Measurements from ENCODE around the gene NDST1. TPM values are rescaled to one million over a fixed set of nuclear protein-coding genes. Genes with fewer than 3 reads are reported as not detected.
A peak's percentile ranks its signal among the peaks of the same experiment; 100 is the strongest.

Gene NDST1
- total RNA-seq, 2 donors from 2014 or later, result 0.87 to 4.5 TPM

DNA sequence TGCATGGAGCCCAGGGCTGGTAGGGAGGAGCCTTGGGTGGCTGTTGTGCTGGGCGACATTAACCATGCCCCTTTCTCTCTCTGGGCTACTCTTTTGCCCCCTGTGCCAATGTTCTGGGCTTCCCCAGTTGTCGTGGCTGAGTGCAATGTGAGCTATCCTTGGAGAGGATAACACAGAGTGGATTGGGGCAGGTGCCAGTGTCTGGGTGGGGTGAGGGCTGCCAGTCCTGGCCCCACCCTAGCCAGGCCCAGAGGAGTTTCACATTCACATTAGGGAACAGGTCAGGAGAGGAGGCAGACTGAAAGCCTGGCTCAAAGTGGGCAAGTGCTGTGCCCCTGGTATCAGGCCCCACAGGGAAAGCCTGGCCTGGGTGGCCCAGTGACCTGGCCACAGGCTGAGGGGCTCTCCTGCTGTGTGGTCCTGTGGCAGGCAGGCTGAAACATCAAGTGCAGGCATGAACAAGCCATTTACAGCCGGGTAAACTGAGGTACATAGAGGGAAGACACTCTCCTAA lies 7.5 kb upstream of the NDST1 start:
- Mint-ChIP-seq H3K9me3 (no peaks in the 10 kb centered on the region), H3K27ac (no peak overlapping the region), H3K36me3 (no peaks in the 10 kb centered on the region)
- DNase-seq (ENCODE audit: low spot score in 2 of 2) (no peak), ATAC-seq (no peak)

DNA sequence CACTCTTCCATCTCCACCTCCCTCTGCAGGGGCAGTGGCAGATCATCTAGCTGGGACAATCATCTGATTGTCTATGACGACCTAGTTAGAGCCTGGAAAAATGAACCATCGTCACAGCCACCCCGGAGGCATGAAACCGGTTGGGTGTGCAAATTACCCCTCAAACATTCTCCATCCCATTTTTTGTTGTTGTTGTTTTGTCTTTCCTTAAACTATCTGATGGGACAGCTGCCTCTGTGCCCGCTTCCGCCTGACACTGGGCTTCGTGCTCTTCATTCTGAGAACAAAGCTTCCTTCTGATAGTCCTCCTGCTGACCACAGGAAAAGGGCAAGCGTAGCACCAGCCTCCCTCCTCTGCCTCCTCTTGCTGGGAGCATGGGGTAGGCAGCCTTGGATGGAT lies 7.0 kb upstream of the NDST1 start:
- DNase-seq (ENCODE audit: low spot score in 2 of 2), result no peak
- ATAC-seq, result no peak
- Mint-ChIP-seq H3K36me3 (no peaks in the 10 kb centered on the region), H3K9me3 (no peaks in the 10 kb centered on the region), H3K27ac (no peak overlapping the region)

DNA sequence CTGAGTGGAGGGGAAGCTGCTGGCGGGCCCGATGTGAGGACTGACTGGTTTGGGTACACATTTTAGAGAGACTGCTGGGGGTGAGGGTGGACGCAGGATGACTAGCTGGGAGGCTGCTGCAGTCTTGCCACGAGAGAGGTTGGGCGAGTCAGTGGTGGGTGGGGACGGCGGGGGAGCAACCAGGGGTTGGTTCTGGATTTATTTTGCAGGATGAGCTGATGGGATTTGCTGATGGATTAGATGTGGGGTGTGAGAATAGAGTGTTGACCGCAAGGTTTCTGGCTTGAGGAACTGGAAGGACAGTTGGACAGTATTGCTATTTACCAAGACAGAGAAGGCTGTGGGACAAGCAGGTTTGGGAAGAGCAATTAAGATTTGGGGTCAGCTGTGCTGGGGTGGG lies 5.8 kb upstream of the NDST1 start:
- ATAC-seq (no peak), DNase-seq (ENCODE audit: low spot score in 2 of 2) (no peak)
- Mint-ChIP-seq H3K36me3 (no peaks in the 10 kb centered on the region), H3K9me3 (no peaks in the 10 kb centered on the region), H3K27ac (peak overlapping the region in 1 of 2 donors; percentile 52)

DNA sequence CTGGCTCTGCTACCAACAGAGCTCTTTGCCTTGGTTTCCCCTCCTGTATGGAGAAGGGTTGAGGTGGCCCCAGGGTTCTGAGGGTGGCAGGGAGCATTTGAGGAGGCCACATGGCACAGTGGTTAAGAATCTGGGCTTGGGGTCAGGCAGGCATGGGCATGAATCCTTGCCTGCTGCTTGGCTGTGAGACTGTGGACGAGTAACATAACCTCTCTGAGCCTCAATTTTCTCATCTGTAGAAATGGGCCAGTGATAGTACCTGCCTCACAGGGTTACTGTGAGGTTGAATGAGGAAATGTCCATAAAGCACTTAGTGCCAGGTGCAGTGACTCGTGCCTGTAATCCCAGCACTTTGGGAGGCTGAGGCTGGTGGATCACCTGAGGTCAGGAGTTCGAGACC lies 5.1 kb upstream of the NDST1 start:
- H3K9me3 Mint-ChIP-seq, result no peaks in the 10 kb centered on the region
- DNase-seq (ENCODE audit: low spot score in 2 of 2), result no peak
- no peaks in the 10 kb centered on the region for H3K36me3 Mint-ChIP-seq
- ATAC-seq, result no peak
- H3K27ac Mint-ChIP-seq, result no peak overlapping the region

DNA sequence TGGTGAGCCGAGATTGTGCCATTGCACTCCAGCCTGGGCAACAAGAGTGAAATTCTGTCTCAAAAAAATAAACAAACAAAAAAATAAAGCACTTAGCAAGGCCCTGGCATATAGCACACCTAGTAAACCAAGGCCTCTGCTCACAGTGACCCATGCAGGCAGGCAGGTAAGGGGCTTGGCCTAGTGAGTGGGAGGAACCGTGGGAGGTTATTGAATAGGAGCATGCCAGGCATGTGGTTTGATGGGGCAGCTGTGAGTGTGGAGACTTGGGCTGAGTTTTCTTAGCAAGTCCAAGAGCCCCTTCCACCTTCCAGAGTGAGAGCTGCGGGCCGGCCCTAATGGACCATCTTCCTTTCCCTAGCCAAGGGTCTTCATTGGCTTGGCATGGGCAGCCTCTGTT lies 4.5 kb upstream of the NDST1 start:
- Mint-ChIP-seq H3K36me3 (no peaks in the 10 kb centered on the region), H3K27ac (no peak overlapping the region), H3K9me3 (no peaks in the 10 kb centered on the region)
- no peak for DNase-seq (ENCODE audit: low spot score in 2 of 2)
- no peak for ATAC-seq

DNA sequence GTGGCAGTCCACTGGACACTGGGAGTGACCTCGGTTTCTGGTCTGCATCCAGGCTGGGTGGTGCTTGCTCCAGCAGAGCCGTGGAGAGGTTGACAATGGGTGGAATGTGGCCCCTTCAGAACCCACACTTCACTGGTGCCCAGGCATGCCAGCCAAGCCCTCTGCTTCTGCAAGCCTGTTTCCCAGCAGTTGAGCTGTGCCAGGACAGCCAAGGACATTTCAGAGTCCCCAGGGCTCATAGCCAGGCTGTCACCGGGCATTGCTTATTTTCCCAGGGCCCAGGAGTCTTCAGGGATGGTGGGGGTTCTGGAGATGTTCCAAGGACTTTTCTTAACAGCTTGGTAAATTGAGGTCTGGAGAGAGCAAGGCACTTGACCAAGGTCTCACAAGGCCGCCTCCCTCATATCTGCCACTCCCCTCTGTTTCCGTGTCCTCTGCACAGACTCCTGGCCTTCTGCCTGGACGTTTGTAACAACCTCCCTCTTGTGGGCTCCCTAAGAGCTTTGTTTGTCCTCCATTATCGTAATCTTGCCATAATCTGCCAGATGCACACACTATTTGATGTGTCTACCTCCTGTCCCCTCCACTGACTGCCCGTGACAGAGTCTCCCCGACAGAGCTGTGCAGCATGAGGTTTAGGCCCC lies 3.8 kb upstream of the NDST1 start:
- H3K27ac Mint-ChIP-seq, result no peak overlapping the region
- no peak for DNase-seq (ENCODE audit: low spot score in 2 of 2)
- no peaks in the 10 kb centered on the region for H3K36me3 Mint-ChIP-seq
- H3K9me3 Mint-ChIP-seq, result no peaks in the 10 kb centered on the region
- ATAC-seq, result no peak

DNA sequence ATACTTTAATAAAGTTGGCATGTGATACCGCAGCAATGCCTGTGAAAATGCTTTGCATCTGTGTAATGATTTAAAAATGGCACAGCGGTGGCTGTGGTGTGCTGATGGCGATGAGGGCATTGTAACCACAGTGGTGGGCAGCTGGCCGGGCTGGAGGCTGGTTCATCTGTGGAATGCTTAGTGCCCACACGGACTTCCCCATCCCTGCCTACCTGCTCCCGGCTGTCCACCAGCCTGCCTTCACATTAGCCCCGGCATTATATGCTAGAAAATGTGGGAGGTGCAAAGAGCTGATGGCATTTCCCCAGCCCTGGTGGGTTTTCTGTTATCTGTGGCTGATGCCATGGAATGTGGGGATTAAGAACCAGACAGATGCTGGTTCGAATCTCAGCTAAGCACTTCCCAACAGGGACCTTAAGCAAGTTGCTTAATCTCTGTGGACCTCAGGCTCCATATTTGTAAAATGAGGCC lies 2.9 kb upstream of the NDST1 start:
- no peak for DNase-seq (ENCODE audit: low spot score in 2 of 2)
- H3K36me3 Mint-ChIP-seq, result no peaks in the 10 kb centered on the region
- no peak for ATAC-seq
- no peak overlapping the region for H3K27ac Mint-ChIP-seq
- no peaks in the 10 kb centered on the region for H3K9me3 Mint-ChIP-seq

DNA sequence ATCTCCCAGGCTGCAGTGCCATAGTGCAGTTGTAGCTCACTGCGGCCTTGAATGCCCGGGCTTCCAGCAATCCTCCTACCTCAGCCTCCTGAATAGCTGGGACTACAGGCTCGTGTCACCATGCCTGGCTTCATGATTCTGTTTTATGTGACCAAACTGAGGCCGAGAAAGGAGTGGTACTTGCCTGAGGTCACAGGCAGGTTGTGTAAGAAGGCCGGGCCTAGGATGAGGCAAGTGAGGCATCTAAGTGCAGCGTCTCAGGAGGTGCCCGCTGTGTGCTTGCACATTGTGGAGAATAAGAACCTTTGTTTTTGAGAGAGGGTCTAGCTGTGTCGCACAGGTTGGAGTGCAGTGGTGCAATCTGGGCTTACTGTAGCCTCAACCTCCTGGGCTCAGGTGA lies 2.1 kb upstream of the NDST1 start:
- DNase-seq (ENCODE audit: low spot score in 2 of 2) (no peak), ATAC-seq (no peak)
- Mint-ChIP-seq H3K27ac (no peak overlapping the region), H3K36me3 (no peaks in the 10 kb centered on the region), H3K9me3 (no peaks in the 10 kb centered on the region)

DNA sequence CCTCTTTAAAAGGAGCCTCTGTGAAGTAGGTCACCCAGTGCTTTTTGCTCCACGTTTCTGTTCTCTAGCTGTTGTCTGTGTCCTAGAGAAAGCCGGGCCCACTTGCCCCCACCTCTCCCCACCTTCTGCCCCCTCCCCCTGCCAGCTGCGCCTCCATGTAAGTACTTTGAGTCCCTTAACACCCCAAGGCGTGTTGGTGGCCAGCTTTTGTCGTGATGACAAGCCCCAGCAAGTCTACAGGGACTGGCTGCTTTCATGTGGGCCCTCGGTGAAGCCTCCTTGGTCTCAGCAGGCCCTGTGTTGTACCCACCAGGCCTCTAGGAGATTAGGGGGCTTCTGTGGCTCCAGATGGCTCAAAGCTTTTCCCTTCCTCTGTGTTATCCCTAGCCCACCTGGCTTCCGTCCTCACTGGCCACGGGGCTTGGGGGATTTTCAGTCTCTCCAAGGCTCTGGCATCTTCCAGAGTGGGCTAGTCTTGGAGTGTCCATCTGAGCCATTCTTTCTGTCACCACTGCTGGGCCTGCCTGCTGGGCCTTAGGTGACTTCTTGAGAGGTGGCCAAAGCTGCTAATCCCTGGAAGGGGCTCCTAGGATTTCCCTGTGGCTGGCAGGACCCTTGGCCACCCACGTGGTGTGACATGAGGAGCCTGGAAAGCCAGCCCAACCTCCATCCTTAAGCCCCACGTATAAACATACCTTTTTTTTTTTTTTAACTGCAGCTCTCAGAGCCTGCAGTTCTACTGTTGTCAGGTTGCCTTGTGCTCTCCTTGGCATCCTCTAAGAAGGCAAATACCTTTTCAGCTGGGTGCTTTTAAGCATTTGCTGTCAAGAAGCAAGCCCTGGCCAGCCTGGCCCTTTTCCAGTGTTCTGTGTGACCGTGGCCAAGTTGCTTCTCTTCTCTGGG lies 1.1 kb upstream of the NDST1 start:
- Mint-ChIP-seq H3K9me3 (no peaks in the 10 kb centered on the region), H3K36me3 (no peaks in the 10 kb centered on the region), H3K27ac (peak overlapping the region in 1 of 2 donors; percentile 33)
- ATAC-seq, result no peak
- no peak for DNase-seq (ENCODE audit: low spot score in 2 of 2)

DNA sequence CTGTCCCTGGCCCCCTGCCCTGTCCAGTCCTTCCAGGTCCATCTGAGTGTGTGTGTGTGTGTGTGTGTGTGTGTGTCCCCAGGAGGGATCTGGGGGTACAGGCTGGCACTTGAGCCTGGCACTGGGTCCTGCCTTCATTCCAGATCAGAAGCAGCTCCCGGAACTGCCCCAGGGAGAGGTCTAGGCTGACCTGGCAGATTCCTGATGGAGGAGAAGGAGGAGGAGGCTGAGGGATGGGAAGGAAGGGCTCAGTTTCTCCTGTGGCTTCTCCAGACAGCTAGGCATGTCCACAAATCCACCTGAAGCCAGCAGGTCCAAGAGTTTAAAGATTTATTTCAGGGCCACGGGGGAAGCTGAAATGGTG lies 328 bp downstream of the NDST1 start:
- H3K36me3 Mint-ChIP-seq, result no peaks in the 10 kb centered on the region
- H3K27ac Mint-ChIP-seq, result no peak overlapping the region
- no peak for DNase-seq (ENCODE audit: low spot score in 2 of 2)
- no peak for ATAC-seq
- H3K9me3 Mint-ChIP-seq, result no peaks in the 10 kb centered on the region

DNA sequence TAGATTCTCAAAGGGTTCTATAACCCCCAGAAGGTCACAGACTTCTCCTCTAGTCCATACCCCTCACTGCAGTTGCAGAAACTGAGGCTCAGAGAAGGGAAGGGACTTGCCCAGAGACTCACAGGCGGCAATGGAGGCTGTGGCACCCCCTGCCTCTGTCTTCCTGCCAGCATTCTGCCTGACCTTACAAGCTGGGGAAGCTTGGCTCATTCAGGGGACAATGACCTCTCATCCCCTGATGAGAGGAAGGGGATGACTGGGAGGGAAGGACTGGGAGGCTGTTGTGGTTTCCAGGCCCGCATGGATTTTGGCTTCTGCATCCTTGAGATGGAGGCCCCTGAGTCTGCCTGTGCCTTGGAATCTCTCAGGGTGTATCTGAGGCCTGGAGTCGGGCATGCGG lies 897 bp downstream of the NDST1 start:
- no peaks in the 10 kb centered on the region for H3K9me3 Mint-ChIP-seq

DNA sequence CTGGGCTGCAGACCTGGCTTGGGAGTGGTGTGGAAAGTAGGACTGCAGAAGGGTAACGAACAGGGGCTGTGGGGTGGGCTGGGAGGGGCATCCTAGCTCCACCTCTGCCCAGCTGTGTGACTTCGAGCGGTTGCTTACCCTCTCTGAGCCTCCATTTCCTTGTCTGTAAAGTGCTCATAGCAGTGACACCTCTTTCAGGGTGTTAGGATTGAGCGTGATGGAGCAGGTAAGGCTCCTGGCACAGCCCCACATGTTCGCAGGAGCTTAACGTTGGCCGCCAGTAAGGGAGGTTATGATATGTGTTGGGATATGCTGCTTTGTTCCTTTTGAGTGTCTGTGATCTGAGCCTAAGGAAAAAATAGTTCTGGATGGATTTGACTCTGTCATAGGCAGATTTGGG lies 2.1 kb downstream of the NDST1 start:
- Mint-ChIP-seq H3K9me3 (no peaks in the 10 kb centered on the region), H3K36me3 (no peaks in the 10 kb centered on the region), H3K27ac (no peak overlapping the region)
- ATAC-seq (no peak), DNase-seq (ENCODE audit: low spot score in 2 of 2) (no peak)

More for the DNA sequence above, 897 bp downstream of the NDST1 start:
- Mint-ChIP-seq H3K27ac (no peak overlapping the region), H3K36me3 (no peaks in the 10 kb centered on the region)
- DNase-seq (ENCODE audit: low spot score in 2 of 2) (no peak), ATAC-seq (no peak)

DNA sequence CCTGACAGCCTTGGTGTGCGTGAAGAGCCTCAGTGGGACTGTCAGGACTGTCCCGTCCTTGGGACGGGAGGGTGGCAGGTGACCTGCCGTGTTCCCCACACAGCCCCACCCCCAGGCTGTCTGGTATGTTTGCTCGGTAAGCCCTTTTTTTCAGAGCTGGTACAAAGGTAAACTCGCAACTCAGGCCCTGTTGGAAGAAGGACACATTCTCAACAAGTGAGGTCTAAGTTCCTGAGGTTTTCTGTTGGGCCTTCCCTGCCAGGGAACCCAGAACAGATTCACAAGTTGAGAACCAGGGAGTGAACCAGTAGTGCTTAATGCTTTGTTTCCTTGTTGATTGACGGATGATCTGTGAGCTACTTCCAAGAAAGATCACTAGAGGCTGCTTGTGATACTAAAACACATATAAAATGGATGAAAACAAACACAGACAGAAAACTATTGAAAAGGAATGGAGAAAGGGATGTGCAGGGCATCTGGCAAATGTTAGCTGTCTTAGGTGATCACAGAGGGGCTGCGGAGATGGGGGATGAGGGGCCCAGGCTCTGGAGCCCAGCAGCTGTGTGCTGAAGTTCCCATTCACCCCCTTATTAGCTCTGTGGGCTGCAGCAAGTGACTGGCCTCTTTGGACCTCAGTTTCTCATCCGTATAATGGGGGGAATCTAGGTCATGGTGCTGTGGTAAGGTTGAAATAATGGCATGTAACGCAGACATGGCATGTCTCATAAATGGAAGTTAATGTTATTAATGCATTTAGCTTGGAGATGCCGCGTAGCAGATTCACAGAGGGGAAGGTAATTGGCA lies 2.7 kb downstream of the NDST1 start:
- peak overlapping the region in 1 of 2 donors; percentile 58 for H3K27ac Mint-ChIP-seq
- no peaks in the 10 kb centered on the region for H3K9me3 Mint-ChIP-seq
- DNase-seq (ENCODE audit: low spot score in 2 of 2) (no peak), ATAC-seq (no peak)
- no peaks in the 10 kb centered on the region for H3K36me3 Mint-ChIP-seq

DNA sequence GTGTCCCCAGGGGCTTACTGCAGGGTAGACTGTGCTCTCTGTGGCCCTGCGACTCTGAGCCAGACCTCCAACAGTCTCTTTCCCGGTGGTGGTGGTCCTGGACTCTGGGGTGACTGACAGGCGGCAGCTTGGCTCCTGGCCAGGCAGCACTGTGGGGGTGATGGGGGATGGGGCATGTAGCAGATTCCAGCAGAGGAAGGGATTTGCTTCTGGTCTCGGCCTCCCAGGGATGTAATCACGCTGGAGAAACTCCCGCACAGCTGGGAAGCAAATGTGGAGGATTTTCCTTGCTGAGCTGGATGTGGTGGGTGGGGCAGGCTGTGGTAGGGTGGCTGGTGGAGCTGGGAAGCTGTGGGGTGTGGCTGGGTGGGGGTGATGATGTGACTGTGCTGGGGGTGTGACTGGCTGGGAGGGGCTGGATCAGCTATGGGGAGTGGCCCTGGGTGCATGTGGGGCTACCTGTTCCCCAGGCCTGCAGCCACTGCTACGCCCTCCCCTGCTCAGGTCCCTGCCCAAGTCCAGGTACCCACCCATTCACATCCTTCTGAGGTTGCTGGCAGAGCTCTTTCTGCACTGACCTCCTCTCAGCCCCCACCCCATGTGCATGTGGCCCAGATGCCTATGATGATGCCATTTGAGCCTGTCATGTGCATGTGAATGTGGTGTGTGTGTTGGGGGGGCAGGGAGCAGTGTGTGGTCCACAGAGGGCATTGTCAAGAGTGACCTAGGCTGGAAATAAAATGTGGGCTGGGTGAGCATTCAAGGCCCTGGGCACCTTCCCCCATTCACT lies 3.8 kb downstream of the NDST1 start:
- no peak overlapping the region for H3K27ac Mint-ChIP-seq
- ATAC-seq, result no peak
- no peak for DNase-seq (ENCODE audit: low spot score in 2 of 2)

DNA sequence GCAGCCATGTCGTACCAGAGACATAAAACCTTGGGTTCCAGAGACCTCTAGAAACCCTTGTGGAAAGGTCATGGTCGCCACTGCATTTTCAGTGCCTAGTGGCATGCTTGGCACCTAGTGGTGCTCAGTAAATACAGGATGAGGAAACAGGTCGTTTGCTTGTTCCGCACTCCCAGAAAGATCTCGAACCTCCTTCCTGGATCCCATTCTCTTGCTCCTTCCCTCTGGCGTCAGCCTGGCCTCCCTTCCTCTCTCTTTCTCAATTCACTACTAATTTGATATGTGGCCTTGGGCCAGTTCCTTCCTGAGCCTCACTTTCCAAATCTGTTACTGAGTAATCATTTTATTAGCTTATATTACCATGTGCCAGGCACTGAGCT lies 4.4 kb downstream of the NDST1 start:
- no peaks in the 10 kb centered on the region for H3K36me3 Mint-ChIP-seq
- no peak for ATAC-seq
- no peak overlapping the region for H3K27ac Mint-ChIP-seq
- DNase-seq (ENCODE audit: low spot score in 2 of 2), result no peak
- H3K9me3 Mint-ChIP-seq, result no peaks in the 10 kb centered on the region

More for the DNA sequence above, 3.8 kb downstream of the NDST1 start:
- Mint-ChIP-seq H3K36me3 (no peaks in the 10 kb centered on the region), H3K9me3 (no peaks in the 10 kb centered on the region)
